ENCODE data around the gene LRRC14B.
"Not testable (repeated sequence)": the region's sequence is repeated elsewhere in the genome, so short reads cannot be mapped to it uniquely, and the experiment has no call there.

The LRRC14B gene

GRCh38 chr5:243683-244367 lies 52.5 kb downstream of the LRRC14B start:
- DNase-seq, result not testable (repeated sequence)

- DNase-seq, result not testable (repeated sequence)
Observed at GRCh38 chr5:245717-246116, 54.4 kb downstream of the LRRC14B start.
